ENCODE measurements around the gene TMEM74B.
"Not testable (repeated sequence)": the region's sequence is repeated elsewhere in the genome, so short reads cannot be mapped to it uniquely, and the experiment has no call there.

Gene TMEM74B
- 0 to 0.07 (median 0) reads per million in 3 experiments for total RNA-seq

GRCh38 chr20:1184638-1185315 is at the start of gene TMEM74B:
TMEM74B (minus strand) TSS chr20:1184981; CDS start chr20:1183801, 1,180 bp downstream.
- DNase-seq = no peak

GRCh38 chr20:1232286-1233111 is 47.7 kb upstream of the TMEM74B start:
- DNase-seq = no peak

- DNase-seq = no peak
Observed at GRCh38 chr20:1229541-1229940, 44.8 kb upstream of the TMEM74B start.

- DNase-seq = peak; percentile 65
Observed at GRCh38 chr20:1225783-1226654, 41.2 kb upstream of the TMEM74B start, which contains the start of gene RAD21L1. RAD21L1 (plus strand) TSS chr20:1226044; CDS start chr20:1228454, 2,410 bp downstream.

GRCh38 chr20:1225263-1225782 is 40.5 kb upstream of the TMEM74B start:
- DNase-seq = no peak

GRCh38 chr20:1224205-1224890 is 39.6 kb upstream of the TMEM74B start:
- DNase-seq = no peak

- not testable (repeated sequence) for DNase-seq
Observed at GRCh38 chr20:1222750-1223149, 38.0 kb upstream of the TMEM74B start.

- not testable (repeated sequence) for DNase-seq
Observed at GRCh38 chr20:1216527-1217427, 32.0 kb upstream of the TMEM74B start.

- DNase-seq = no peak
Observed at GRCh38 chr20:1215386-1216170, 30.8 kb upstream of the TMEM74B start.

GRCh38 chr20:1214838-1215261 is 30.1 kb upstream of the TMEM74B start:
- DNase-seq = no peak

GRCh38 chr20:1212607-1213396 is 28.0 kb upstream of the TMEM74B start:
- peak; percentile 56 for DNase-seq

- no peak for DNase-seq
Observed at GRCh38 chr20:1212023-1212422, 27.2 kb upstream of the TMEM74B start.

- no peak for DNase-seq
Observed at GRCh38 chr20:1210501-1210900, 25.7 kb upstream of the TMEM74B start.

GRCh38 chr20:1209447-1210387 is 24.9 kb upstream of the TMEM74B start:
- DNase-seq = no peak

GRCh38 chr20:1207293-1207878 is 22.6 kb upstream of the TMEM74B start:
- DNase-seq = no peak

GRCh38 chr20:1206366-1207148 is 21.8 kb upstream of the TMEM74B start:
- DNase-seq = no peak

GRCh38 chr20:1205802-1206201 is 21.0 kb upstream of the TMEM74B start:
- DNase-seq = no peak
